Esophagus squamous epithelium (tissue), 4 donors: ENCODE results near the gene ZNF219.

Experiments used
- POLR2A ChIP-seq, 4 donors: fragments of 450-650 bp; IDR thresholded peaks; one replicate each; pipeline ENCODE4 v1.6.1; 2017; ENCODE audit warnings: antibody characterized with exemption in 4 of 4, mild to moderate bottlenecking in 4 of 4, moderate library complexity in 3 of 4
- TF ChIP-seq, protein P1 (sequence below), 6 experiments: fragments of 450-650 bp in 4 of 6; fragments of 200-600 bp in 2 of 6; sonication (generic) in 2 of 6; IDR thresholded peaks; one replicate each; pipeline ENCODE4 v1.5.1; 2016 to 2019; ENCODE audit warnings: antibody characterized with exemption in 6 of 6, mild to moderate bottlenecking in 4 of 6, moderate library complexity in 4 of 6

DNA sequence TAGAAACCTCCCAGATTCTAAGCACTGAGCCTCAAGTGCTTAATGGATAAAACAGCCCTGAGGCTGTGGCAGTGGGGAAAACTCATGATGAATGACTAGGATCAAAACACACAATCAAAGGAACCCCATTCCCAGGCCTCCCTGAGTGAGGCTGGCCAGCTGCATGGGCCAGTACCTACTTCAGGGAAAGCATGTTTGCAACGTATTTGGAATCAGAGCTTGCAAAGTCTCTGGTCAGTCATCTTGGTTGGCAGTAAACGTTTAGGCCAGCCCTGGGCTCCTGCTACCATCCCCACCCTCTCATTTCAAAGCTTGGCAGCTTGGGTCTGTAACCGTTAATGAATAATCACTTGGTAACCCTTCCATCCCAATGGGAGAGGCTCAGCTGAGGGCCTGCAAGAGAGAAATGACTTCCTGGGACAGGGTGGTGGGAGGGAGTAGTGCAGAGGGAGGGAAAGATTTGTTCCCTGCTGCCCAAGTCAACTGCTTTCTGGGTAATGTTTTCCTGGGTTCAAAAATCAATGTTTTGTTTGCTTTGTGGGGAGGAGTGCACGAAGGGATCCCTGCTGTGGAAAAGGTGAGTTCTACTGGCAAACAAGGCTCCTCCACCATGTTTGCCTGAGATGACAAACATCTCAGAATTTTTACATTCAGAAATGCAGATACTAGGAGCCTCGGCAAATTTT lies 42.9 kb downstream of the ZNF219 start:
- TF ChIP-seq, protein P1, sequence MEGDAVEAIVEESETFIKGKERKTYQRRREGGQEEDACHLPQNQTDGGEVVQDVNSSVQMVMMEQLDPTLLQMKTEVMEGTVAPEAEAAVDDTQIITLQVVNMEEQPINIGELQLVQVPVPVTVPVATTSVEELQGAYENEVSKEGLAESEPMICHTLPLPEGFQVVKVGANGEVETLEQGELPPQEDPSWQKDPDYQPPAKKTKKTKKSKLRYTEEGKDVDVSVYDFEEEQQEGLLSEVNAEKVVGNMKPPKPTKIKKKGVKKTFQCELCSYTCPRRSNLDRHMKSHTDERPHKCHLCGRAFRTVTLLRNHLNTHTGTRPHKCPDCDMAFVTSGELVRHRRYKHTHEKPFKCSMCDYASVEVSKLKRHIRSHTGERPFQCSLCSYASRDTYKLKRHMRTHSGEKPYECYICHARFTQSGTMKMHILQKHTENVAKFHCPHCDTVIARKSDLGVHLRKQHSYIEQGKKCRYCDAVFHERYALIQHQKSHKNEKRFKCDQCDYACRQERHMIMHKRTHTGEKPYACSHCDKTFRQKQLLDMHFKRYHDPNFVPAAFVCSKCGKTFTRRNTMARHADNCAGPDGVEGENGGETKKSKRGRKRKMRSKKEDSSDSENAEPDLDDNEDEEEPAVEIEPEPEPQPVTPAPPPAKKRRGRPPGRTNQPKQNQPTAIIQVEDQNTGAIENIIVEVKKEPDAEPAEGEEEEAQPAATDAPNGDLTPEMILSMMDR (IDR thresholded peaks at IDR 0.05): no peak
- TF ChIP-seq POLR2A (IDR thresholded peaks at IDR 0.05): no peak
